Thoracic aorta (tissue), 2 donors: ENCODE results near the gene NTSR1. TPM values are rescaled to one million over a fixed set of nuclear protein-coding genes. Genes with fewer than 3 reads are reported as not detected.

ENCODE experiments used
- ATAC-seq: fragments of 150-250 bp; one replicate; pipeline ENCODE4 v1.8.0; 2017; ENCODE audit warnings: low read depth; ENCODE audit not compliant: insufficient number of reproducible peaks, low FRiP score
- DNase-seq: peaks from one replicate; pipeline ENCODE4 v3.0.0-alpha.2; 2020; ENCODE audit warnings: low spot score
- H3K27ac ChIP-seq, 2 donors: fragments of 200-600 bp; sonication (generic); 1 replicate in 1 of 2; 2 replicates in 1 of 2; pipeline ENCODE4 v1.5.1; 2016; ENCODE audit warnings: mild to moderate bottlenecking in 2 of 2, moderate library complexity in 2 of 2
- H3K27me3 ChIP-seq: fragments of 200-600 bp; sonication (generic); replicated peaks from 2 replicates; pipeline ENCODE4 v1.6.0; 2016; ENCODE audit warnings: mild to moderate bottlenecking; ENCODE audit not compliant: insufficient read depth
- H3K36me3 ChIP-seq: fragments of 200-600 bp; sonication (generic); one replicate; pipeline ENCODE4 v1.5.1; 2016
- H3K4me1 ChIP-seq, 2 donors: fragments of 200-600 bp; sonication (generic); 1 replicate in 1 of 2; 2 replicates in 1 of 2; pipeline versions ENCODE4 v1.5.1 to v1.6.0; 2016; ENCODE audit warnings: low read depth in 2 of 2, mild to moderate bottlenecking in 1 of 2; ENCODE audit not compliant: control insufficient read depth in 1 of 2
- H3K4me3 ChIP-seq: fragments of 200-600 bp; sonication (generic); 2 replicates; pipeline ENCODE4 v1.5.1; 2016; ENCODE audit warnings: mild to moderate bottlenecking
- H3K9me3 ChIP-seq: fragments of 200-600 bp; sonication (generic); 2 replicates; pipeline ENCODE4 v1.5.1; 2016
- total RNA-seq, 2 donors: library from RNA; depleted of rRNA; stranded (reverse); fragments of >200 nt; gene quantifications; one replicate each; pipeline versions ENCODE4 v1.1.0 to v1.2.3, GENCODE V29; 2016
- TF ChIP-seq, protein P1 (sequence below): fragments of 200-600 bp; sonication (generic); IDR thresholded peaks from one replicate; pipeline ENCODE4 v1.5.1; 2019; ENCODE audit warnings: antibody characterized with exemption

NTSR1 gene
- total RNA-seq, 2 donors from 2014 or later: not detected

DNA sequence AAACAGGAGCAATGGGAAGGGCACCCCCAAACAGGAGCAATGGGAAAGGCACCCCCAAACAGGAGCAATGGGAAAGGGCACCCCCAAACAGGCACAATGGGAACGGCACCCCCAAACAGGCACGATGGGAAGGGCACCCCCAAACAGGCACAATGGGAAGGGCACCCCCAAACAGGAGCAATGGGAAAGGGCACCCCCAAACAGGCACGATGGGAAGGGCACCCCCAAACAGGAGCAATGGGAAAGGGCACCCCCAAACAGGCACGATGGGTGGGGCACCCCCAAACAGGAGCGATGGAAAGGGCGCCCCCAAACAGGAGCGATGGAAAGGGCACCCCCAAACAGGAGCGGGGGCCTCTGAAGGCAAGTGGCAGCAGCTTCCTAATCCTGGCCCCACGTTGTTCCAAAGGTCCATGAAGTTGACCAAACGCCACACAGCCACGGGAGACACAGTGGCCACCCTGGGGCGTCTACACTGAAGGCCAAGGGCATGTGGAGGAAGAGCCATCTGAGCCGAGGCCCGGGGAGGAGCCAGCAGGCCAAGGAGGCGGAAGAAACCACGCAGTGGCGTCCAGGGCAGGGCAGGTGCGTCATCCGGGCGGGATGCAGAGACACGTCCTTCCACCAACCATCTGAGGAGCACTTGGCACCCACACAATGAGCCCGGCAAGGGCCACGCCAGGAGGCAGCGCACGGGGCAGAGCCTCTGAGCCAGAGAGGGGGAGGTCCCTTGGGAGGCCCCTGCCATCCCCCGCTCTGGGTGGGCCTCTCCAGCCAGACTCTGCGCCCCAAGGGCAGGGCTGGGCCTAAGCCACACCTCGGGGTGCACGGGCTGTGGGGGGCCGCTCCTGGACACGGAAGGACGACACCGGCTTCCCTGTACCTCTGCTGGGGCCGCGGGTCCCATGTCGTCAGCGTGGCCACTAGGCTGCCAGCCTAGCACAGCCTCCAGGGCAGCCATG, 21.5 kb upstream of the NTSR1 start:
- DNase-seq (no peak), ATAC-seq (no peak)
- TF ChIP-seq, protein P1, sequence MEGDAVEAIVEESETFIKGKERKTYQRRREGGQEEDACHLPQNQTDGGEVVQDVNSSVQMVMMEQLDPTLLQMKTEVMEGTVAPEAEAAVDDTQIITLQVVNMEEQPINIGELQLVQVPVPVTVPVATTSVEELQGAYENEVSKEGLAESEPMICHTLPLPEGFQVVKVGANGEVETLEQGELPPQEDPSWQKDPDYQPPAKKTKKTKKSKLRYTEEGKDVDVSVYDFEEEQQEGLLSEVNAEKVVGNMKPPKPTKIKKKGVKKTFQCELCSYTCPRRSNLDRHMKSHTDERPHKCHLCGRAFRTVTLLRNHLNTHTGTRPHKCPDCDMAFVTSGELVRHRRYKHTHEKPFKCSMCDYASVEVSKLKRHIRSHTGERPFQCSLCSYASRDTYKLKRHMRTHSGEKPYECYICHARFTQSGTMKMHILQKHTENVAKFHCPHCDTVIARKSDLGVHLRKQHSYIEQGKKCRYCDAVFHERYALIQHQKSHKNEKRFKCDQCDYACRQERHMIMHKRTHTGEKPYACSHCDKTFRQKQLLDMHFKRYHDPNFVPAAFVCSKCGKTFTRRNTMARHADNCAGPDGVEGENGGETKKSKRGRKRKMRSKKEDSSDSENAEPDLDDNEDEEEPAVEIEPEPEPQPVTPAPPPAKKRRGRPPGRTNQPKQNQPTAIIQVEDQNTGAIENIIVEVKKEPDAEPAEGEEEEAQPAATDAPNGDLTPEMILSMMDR: no peak
- Histone ChIP-seq H3K27me3 (no peaks in the 10 kb centered on the region), H3K36me3 (no peaks in the 10 kb centered on the region), H3K27ac (no peak overlapping the region), H3K9me3 (no peaks in the 10 kb centered on the region), H3K4me3 (no peak overlapping the region), H3K4me1 (no peaks in the 10 kb centered on the region)

DNA sequence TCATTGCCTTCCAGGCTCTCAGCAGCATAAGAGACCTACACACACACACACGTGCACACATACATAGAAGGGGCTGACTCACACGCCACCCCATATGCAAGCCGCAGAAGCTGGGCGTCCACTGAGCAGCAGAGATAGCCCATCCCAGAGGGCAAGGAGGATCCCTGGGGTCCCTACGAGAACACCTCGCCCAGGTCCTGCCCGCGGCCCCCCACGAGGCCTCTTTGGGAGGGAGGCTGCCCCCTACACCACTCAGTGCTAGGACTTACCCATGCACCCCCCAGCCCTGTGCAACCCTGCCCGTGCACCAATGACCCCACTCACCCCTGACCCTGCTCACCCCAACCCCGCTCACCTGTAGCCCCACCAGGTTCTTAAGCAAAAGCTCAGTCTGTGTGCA, 20.6 kb upstream of the NTSR1 start:
- H3K36me3 ChIP-seq: no peaks in the 10 kb centered on the region
- H3K4me1 ChIP-seq: no peaks in the 10 kb centered on the region
- H3K9me3 ChIP-seq: no peaks in the 10 kb centered on the region
- no peaks in the 10 kb centered on the region for H3K27me3 ChIP-seq
- DNase-seq (no peak), ATAC-seq (no peak)
- H3K4me3 ChIP-seq: no peak overlapping the region
- TF ChIP-seq, protein P1: no peak
- H3K27ac ChIP-seq: no peak overlapping the region

DNA sequence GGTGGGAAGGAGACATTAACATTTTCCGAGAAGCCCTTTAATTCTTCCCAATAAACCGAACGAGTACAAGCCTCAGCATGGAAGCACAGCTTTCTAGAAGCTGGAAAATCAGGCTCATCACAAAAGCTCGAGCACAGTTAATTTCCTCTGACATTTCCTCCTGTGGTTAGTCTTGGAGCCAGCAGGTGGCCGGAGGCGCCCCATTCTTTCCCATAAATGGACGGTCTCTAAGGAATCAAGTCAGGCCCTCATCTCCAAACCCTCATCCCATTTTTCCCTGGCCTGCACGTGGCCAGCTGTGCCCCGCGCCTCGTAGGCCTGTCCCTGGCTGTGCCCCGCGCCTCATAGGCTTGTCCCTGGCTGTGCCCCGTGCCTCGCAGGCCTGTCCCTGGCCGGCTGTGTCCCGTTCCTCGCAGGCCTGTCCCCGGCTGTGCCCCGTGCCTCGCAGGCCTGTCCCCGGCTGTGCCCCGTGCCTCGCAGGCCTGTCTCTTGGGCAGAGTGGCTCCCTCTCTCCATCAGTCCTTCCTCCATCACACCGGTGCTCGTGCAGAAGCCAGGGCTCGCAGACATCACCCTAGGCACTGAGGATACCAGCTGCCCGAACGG, 19.7 kb upstream of the NTSR1 start:
- Histone ChIP-seq H3K9me3 (no peaks in the 10 kb centered on the region), H3K4me3 (no peak overlapping the region), H3K27me3 (no peaks in the 10 kb centered on the region), H3K36me3 (no peaks in the 10 kb centered on the region), H3K4me1 (no peaks in the 10 kb centered on the region), H3K27ac (no peak overlapping the region)
- TF ChIP-seq, protein P1: no peak
- DNase-seq (no peak), ATAC-seq (no peak)

DNA sequence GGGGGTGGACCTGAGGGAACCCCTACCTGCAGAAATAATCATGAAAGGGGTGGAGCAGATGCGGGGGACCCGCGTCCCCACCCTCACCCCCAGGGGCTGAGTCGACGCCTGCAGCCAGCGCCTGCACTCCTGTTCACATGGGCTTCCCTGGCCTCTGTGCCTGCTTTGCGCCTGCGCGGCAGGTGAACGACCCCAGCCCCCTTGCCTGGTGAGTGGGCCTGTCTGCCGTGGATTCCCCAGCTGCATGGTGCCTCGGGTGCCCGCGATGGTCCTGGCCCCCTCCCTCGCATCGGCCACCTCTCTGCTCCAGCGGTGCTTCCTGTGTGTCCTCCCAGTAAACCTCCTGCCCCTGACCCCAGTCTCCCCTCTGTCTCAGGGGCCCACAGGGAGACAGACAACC, 18.8 kb upstream of the NTSR1 start:
- no peak overlapping the region for H3K27ac ChIP-seq
- no peaks in the 10 kb centered on the region for H3K27me3 ChIP-seq
- TF ChIP-seq, protein P1: no peak
- H3K4me3 ChIP-seq: no peak overlapping the region
- ATAC-seq: no peak
- no peaks in the 10 kb centered on the region for H3K9me3 ChIP-seq
- no peaks in the 10 kb centered on the region for H3K4me1 ChIP-seq
- DNase-seq: no peak
- H3K36me3 ChIP-seq: no peaks in the 10 kb centered on the region

DNA sequence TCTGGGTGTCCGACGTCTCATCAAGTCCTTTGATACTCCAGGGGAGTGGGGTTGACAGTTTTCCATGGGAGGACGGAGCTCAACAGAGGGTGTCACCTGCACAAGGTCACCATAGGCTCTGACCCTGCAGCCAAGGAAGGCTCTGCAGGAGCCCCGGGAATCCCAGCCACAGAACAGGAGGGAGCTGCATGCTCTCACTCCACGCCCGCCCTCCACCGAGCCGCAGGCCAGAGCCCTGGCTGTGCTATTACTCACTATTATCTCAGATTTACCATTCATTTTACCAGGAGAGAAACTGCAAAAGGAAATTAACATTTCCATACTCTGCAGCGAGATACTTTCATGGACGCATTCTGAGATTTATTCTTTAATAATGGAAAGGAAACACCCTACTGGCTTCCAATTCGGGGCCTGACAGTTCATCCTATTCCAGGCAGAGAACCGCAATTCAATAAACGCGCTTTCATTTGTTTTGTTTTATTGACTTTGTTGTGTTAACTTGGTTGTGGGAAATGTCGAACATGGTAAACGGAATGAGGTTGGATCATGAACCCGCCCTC, 18.3 kb upstream of the NTSR1 start:
- TF ChIP-seq, protein P1: no peak
- Histone ChIP-seq H3K27me3 (no peaks in the 10 kb centered on the region), H3K36me3 (no peaks in the 10 kb centered on the region), H3K9me3 (no peaks in the 10 kb centered on the region), H3K4me1 (no peaks in the 10 kb centered on the region), H3K4me3 (no peak overlapping the region), H3K27ac (no peak overlapping the region)
- no peak for DNase-seq
- no peak for ATAC-seq
